Activated CD4-positive, alpha-beta memory T cell treated with anti-CD3 and anti-CD28 coated beads for 36 hours (primary cell): Measurements from ENCODE around the gene HYAL3. TPM values are rescaled to one million over a fixed set of nuclear protein-coding genes. Genes with fewer than 3 reads are reported as not detected.

Source experiments
- CTCF ChIA-PET: fragments of 350-600 bp; sonication (Branson Sonifier 250); formaldehyde crosslinking; loops from one replicate; lab custom pipeline; 2021; ENCODE audit warnings: antibody characterized with exemption, inconsistent platforms; lab: Charles Lee
- POLR2A ChIA-PET: fragments of 350-600 bp; sonication (Branson Sonifier 250); formaldehyde crosslinking; loops from one replicate; lab custom pipeline; 2021; ENCODE audit warnings: antibody characterized with exemption; lab: Charles Lee
- DNase-seq: peaks from one replicate; pipeline ENCODE4 v3.0.0-alpha.2; 2020
- H3K27ac Mint-ChIP-seq: one replicate; pipeline ENCODE4 v1.8.0; 2021; ENCODE audit warnings: mixed read lengths
- H3K27me3 Mint-ChIP-seq: one replicate; pipeline ENCODE4 v1.8.0; 2021; ENCODE audit warnings: mixed read lengths
- H3K36me3 Mint-ChIP-seq: one replicate; pipeline ENCODE4 v1.8.0; 2021; ENCODE audit warnings: mixed read lengths
- H3K4me1 Mint-ChIP-seq: one replicate; pipeline ENCODE4 v1.8.0; 2021; ENCODE audit warnings: low read depth, mixed read lengths
- H3K4me3 Mint-ChIP-seq: one replicate; pipeline ENCODE4 v1.8.0; 2021; ENCODE audit warnings: mild to moderate bottlenecking, mixed read lengths
- H3K9me3 Mint-ChIP-seq: one replicate; pipeline ENCODE4 v1.8.0; 2021; ENCODE audit warnings: mixed read lengths
- intact Hi-C: fragments of 100-400 bp; cut with micrococcal nuclease; formaldehyde crosslinking; loops from one replicate; pipeline ENCODE4 v1.15.1; 2023
- total RNA-seq, 2 experiments: library from RNA; stranded (reverse); gene quantifications; one replicate each; pipeline ENCODE4 v1.2.3, GENCODE V29; 2021

The HYAL3 gene
- 1 to 10 TPM; 2.5 to 4.0 TPM for total RNA-seq

DNA sequence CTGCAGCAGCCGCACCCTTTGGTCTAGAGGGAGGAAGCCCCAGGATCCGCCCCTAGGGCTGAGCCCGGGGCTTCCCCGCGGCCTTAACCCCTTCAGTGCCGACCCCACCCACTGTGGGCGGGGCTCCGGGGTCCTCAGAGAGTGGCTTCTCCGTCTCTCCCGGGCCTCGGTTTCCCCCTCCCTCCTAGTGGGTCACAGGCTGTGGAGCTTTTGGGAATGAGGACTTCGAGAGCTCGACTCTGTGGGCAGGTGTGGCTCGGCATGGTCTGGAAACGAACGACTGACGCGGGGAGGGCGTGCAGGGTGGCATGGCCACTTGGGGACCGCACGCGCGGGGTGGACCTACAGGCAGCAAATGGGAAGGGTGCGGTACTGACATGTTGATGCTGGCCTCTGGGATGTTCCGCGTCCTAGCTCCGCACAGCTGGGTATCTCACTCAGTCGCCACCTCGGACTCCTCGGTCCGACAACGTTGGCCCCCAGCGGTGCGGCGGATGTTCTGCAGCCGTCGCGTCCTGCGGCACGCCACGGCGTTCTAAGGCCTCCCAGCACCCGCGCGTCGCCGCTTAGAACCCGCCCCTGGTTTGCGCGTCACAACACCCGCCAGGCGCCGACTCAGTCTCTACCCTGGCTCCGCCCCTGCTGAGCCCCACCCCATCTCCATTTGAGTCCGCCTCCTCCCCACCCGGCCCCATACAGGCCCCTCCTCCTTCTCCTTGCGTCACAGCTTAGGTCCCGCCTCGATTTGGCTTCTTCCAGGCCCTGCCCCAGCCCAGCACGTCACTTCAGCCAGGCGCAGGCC, at the start of gene HYAL3, which contains the start of gene NAA80:
TSS of gene HYAL3 (minus strand) at position 570 of the 802 bp plus-strand sequence. CDS start 3,803 bp downstream, outside the sequence.
TSS of gene NAA80 (minus strand) at position 570 of the 802 bp plus-strand sequence. CDS start 1,942 bp downstream, outside the sequence.
- no peaks in the 10 kb centered on the region for H3K9me3 Mint-ChIP-seq
- peak; percentile 100 for DNase-seq
- CTCF ChIA-PET = interaction anchor here (0.6 to 3.6 kb wide), 11 partner anchors 22 to 563 kb away, joined by 3 to 30 read pairs (median 5); partner anchors contain the start of genes CYB561D2 and NPRL2
- intact Hi-C loops = loop anchor here (1.0 to 2.0 kb wide), 6 partner anchors 22 to 60 kb away; partner anchors contain the start of genes TMEM115 and TUSC2
- peaks cover 24% of the 10 kb centered on the region for H3K4me1 Mint-ChIP-seq
- peak within 1 kb of the TSS; percentile 95 for H3K27ac Mint-ChIP-seq
- POLR2A ChIA-PET = interaction anchor here (0.6 to 3.5 kb wide), 11 partner anchors 16 to 63 kb away, joined by 3 to 34 read pairs (median 5); partner anchors contain the start of genes CYB561D2, GNAI2, NPRL2 and RASSF1
- H3K27me3 Mint-ChIP-seq = no peaks in the 10 kb centered on the region
- peaks cover 1% of the 10 kb centered on the region for H3K36me3 Mint-ChIP-seq
- H3K4me3 Mint-ChIP-seq = peak within 1 kb of the TSS; percentile 97

GRCh38 chr3:50347187-50347813, 48.1 kb upstream of the HYAL3 start:
- Mint-ChIP-seq H3K4me3 (no peak overlapping the region), H3K9me3 (no peaks in the 10 kb centered on the region), H3K4me1 (peaks cover 51% of the 10 kb centered on the region), H3K36me3 (peaks cover 14% of the 10 kb centered on the region), H3K27ac (peak overlapping the region; percentile 38), H3K27me3 (no peaks in the 10 kb centered on the region)
- POLR2A ChIA-PET = interaction anchor here (1.2 to 5.7 kb wide), 3 partner anchors 9 to 222 kb away, joined by 3 to 93 read pairs (median 4); partner anchors contain the start of genes HEMK1 and RASSF1
- DNase-seq = peak; percentile 83
- intact Hi-C loops = loop anchor here (1.0 kb wide), 1 partner anchor 195 kb away; no protein-coding TSS in a partner anchor
- CTCF ChIA-PET = interaction anchor here (0.7 to 4.9 kb wide), 10 partner anchors 10 to 269 kb away, joined by 3 to 39 read pairs (median 4); partner anchors contain the start of gene TMEM115

DNA sequence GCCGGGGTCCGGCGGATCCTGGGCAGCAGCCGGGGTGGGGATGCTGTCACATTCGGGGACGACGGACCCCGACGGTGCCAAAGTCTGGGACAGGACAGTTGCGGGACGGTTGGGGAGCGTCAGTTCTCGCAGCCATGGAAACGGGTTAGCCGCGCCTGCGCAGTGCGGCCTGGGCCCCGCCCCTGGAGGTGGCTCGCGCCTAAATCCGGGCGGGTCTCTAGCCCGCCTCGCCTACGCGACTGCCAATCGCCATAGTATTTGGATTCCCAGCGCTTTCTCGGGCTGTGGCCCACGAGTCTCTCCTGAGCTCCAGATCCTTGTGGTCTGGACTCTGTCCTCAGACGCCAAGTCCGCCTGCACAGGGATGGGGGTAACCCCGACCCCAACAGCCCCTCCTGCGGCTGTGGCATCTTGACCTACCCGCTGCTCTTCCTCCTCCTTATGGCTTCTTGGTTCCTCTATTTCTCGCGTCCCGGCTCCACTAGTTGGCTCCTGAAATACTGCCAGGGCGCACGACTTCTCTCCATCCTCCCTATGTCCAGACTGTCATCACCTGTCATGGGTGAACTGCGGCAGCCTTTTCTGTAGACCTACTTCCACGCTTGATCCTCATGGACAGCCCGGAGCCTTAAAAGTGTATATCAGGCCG, 46.5 kb upstream of the HYAL3 start, which contains the start of gene ZMYND10:
TSS of gene ZMYND10 (minus strand) at position 147 of the 649 bp plus-strand sequence. CDS start 153 bp downstream, outside the sequence.
- DNase-seq = peak; percentile 85
- H3K27ac Mint-ChIP-seq = no peak within 1 kb of the TSS
- intact Hi-C loops = no loop called here
- CTCF ChIA-PET = interaction anchor here (1.0 to 1.3 kb wide), 2 partner anchors 38 to 197 kb away, joined by 3 to 4 read pairs; no protein-coding TSS in a partner anchor
- H3K4me3 Mint-ChIP-seq = peak within 1 kb of the TSS; percentile 53
- peaks cover 46% of the 10 kb centered on the region for H3K4me1 Mint-ChIP-seq
- no peaks in the 10 kb centered on the region for H3K27me3 Mint-ChIP-seq
- POLR2A ChIA-PET = interaction anchor here (1.0 to 5.7 kb wide), 2 partner anchors 7 to 227 kb away, joined by 3 to 93 read pairs; partner anchors contain the start of gene RASSF1
- peaks cover 14% of the 10 kb centered on the region for H3K36me3 Mint-ChIP-seq
- no peaks in the 10 kb centered on the region for H3K9me3 Mint-ChIP-seq

DNA sequence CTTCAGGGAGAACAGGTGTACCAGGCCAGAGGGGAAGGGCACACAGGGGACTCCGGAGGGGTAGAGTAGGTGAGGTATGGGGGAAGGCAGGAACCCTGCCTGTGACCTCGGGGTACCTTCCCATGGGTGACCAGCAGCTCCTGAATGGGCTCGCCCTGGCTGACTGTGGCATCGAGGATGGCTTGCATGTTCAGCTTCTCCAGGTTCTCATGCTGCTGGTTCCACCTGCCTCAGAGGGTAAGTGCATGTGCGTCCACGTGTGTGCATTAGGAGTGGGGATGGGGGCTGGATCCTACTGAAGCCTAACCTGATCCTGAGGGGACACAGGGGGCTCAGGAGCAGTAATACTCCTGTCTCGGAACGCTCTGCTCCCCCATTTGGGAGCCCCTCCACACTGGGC, 45.8 kb upstream of the HYAL3 start:
- Mint-ChIP-seq H3K4me3 (no peak overlapping the region), H3K36me3 (peaks cover 15% of the 10 kb centered on the region), H3K9me3 (no peaks in the 10 kb centered on the region), H3K27me3 (no peaks in the 10 kb centered on the region), H3K4me1 (peaks cover 41% of the 10 kb centered on the region), H3K27ac (no peak overlapping the region)
- intact Hi-C loops = no loop called here
- ChIA-PET POLR2A (no interaction called here), CTCF (interaction anchor here (1.0 to 1.1 kb wide), 2 partner anchors 12 to 197 kb away, joined by 3 to 4 read pairs; no protein-coding TSS in a partner anchor)
- no peak for DNase-seq

DNA sequence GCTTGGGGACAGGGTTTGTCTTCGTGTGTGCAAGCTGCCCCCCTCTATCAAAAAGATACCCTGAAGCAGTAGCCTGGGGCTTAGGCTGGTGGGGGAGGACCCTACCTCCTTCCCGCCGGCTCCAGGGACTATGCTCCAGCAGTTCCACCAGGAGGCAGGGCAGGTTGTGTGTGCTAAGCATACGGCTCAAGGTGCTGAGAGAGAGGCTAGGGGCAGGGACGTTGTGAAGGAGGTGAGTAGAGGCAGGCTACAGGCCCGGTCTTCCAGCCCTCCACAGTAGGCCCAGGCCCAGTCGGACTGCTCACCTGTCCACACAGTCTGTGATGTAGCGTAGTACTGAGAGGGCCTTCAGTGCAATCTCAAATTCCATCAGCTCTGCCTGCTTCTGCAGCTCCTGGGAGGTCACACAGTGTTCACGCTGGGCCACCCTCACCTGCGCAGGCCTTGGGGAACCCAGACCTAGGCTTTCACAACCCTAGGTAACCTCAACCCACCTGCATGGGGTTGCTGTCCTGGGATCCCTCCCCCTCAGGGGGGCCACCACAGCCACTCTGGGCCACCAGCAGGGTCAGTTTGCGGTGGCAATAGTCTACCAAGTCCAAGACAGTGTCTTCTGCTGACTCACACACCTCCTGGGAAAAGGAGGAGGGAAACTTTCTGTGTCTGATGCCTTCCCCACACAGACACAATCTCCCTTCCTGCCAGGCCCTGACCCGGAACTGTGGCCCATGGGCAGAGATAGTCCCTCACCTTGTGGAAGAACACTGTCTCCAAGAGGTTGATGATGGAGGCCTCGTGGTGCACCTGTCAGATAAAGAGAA, 43.8 kb upstream of the HYAL3 start:
- intact Hi-C loops = loop anchor here (5.0 kb wide), 1 partner anchor 259 kb away; no protein-coding TSS in a partner anchor
- DNase-seq = no peak
- Mint-ChIP-seq H3K4me3 (no peak overlapping the region), H3K4me1 (peaks cover 34% of the 10 kb centered on the region), H3K27ac (no peak overlapping the region), H3K36me3 (peaks cover 23% of the 10 kb centered on the region), H3K27me3 (no peaks in the 10 kb centered on the region), H3K9me3 (no peaks in the 10 kb centered on the region)
- ChIA-PET POLR2A (no interaction called here), CTCF (interaction anchor here (1.1 to 1.4 kb wide), 2 partner anchors 11 to 21 kb away, joined by 4 to 5 read pairs; no protein-coding TSS in a partner anchor)

DNA sequence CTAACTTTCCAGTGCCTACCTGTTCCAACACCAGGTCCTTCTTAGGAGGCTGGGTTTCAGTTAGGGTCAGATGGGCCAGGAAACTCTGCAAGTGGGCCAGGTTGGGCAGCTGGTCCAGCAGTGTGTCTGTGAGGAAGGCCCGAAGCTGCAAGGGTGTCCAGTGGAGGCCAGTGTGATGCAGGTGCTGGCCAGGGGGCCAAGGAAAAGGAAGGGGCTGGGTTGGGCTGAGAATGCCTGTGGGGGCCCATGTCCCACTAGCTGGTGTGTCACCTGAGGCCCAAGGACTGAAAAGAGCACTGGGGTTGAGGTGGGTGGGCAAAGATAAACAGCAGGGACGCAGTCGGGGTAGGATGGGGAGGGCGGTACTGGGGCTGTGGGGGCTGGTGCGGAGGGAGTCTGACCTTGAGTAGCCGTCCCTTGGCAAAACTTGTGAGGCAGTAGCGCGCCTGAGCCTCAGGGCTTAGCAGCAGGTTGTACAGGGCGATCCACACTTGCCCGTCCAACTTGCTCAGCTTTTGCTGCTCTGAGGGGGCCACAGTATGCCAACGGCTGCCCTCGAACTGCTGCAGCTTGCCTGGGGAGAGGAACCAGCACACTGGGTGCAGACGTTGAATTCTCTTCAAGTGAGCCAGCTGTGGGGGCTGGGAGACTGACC, 42.9 kb upstream of the HYAL3 start:
- DNase-seq = no peak
- intact Hi-C loops = loop anchor here (5.0 kb wide), 1 partner anchor 260 kb away; no protein-coding TSS in a partner anchor
- H3K4me1 Mint-ChIP-seq = peaks cover 27% of the 10 kb centered on the region
- CTCF ChIA-PET = interaction anchor here (1.1 kb wide), 1 partner anchor 21 kb away, joined by 5 read pairs; no protein-coding TSS in a partner anchor
- POLR2A ChIA-PET = interaction anchor here (0.8 kb wide), 1 partner anchor 9 kb away, joined by 3 read pairs; the partner anchor contains the start of genes CYB561D2 and NPRL2
- no peaks in the 10 kb centered on the region for H3K27me3 Mint-ChIP-seq
- H3K4me3 Mint-ChIP-seq = peak overlapping the region; percentile 97
- H3K9me3 Mint-ChIP-seq = no peaks in the 10 kb centered on the region
- H3K27ac Mint-ChIP-seq = no peak overlapping the region
- H3K36me3 Mint-ChIP-seq = peaks cover 22% of the 10 kb centered on the region

- peak; percentile 31 for DNase-seq
- Mint-ChIP-seq H3K27me3 (no peaks in the 10 kb centered on the region), H3K27ac (peak overlapping the region; percentile 92), H3K9me3 (no peaks in the 10 kb centered on the region), H3K4me3 (peak overlapping the region; percentile 97), H3K36me3 (peaks cover 24% of the 10 kb centered on the region), H3K4me1 (peaks cover 27% of the 10 kb centered on the region)
- ChIA-PET POLR2A (interaction anchor here (0.6 to 6.5 kb wide), 6 partner anchors 7 to 264 kb away, joined by 3 to 93 read pairs (median 6); partner anchors contain the start of genes CYB561D2, HYAL3, NAA80 and NPRL2), CTCF (interaction anchor here (0.9 to 1.7 kb wide), 3 partner anchors 12 to 49 kb away, joined by 3 to 7 read pairs (median 4); partner anchors contain the start of gene IFRD2)
- intact Hi-C loops = loop anchor here (5.0 kb wide), 1 partner anchor 261 kb away; no protein-coding TSS in a partner anchor
Observed at GRCh38 chr3:50341537-50341936, 42.3 kb upstream of the HYAL3 start.

DNA sequence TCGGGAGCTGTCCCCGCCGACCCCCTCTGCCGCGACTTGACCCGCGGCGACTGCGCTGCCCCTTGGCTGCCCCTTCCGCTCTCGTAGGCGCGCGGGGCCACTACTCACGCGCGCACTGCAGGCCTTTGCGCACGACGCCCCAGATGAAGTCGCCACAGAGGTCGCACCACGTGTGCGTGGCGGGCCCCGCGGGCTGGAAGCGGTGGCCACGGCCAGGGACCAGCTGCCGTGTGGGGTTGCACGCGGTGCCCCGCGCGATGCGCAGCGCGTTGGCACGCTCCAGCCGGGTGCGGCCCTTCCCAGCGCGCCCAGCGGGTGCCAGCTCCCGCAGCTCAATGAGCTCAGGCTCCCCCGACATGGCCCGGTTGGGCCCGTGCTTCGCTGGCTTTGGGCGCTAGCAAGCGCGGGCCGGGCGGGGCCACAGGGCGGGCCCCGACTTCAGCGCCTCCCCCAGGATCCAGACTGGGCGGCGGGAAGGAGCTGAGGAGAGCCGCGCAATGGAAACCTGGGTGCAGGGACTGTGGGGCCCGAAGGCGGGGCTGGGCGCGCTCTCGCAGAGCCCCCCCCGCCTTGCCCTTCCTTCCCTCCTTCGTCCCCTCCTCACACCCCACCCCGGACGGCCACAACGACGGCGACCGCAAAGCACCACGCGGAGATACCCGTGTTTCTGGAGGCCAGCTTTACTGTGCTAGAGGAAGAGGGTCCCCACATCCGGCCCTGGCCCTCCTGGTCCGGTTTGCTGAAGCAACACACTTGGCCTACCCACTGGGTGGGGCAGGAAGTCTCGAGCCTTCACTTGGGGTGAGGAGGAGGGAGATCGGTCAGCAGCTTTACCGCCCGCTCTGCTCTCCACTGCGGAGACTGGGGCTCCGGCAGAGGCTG, 41.5 kb upstream of the HYAL3 start, which contains the start of gene RASSF1:
TSS of gene RASSF1 (minus strand) at position 389 of the 882 bp plus-strand sequence. CDS start at position 358, 31 bp downstream.
- ChIA-PET POLR2A (interaction anchor here (0.6 to 6.5 kb wide), 10 partner anchors 8 to 1716 kb away, joined by 3 to 93 read pairs (median 6); partner anchors contain the start of genes CYB561D2, DUSP7, HYAL3 and NAA80), CTCF (interaction anchor here (0.9 to 1.7 kb wide), 5 partner anchors 8 to 48 kb away, joined by 3 to 7 read pairs (median 4); partner anchors contain the start of genes CYB561D2, IFRD2 and NPRL2)
- DNase-seq = peak; percentile 83
- peaks cover 31% of the 10 kb centered on the region for H3K36me3 Mint-ChIP-seq
- no peaks in the 10 kb centered on the region for H3K9me3 Mint-ChIP-seq
- intact Hi-C loops = loop anchor here (5.0 kb wide), 1 partner anchor 262 kb away; no protein-coding TSS in a partner anchor
- H3K27ac Mint-ChIP-seq = peak within 1 kb of the TSS; percentile 92
- peak within 1 kb of the TSS; percentile 97 for H3K4me3 Mint-ChIP-seq
- peaks cover 30% of the 10 kb centered on the region for H3K4me1 Mint-ChIP-seq
- no peaks in the 10 kb centered on the region for H3K27me3 Mint-ChIP-seq

DNA sequence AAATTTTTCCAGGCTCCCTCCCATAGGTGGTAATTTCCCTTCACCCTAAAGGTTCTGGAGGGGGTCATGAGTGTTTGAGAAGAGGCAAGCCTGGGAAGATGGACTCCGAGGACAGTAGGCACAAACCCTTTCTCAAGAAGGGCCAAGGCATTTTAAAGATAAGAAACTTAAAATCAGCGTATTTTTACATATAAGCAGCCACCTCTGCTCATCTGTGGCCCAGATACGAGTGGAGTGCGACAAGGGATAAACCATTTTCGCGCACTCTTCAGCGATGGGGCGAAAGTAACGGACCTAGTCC, 40.9 kb upstream of the HYAL3 start:
- H3K27ac Mint-ChIP-seq = peak overlapping the region; percentile 92
- H3K9me3 Mint-ChIP-seq = no peaks in the 10 kb centered on the region
- no peaks in the 10 kb centered on the region for H3K27me3 Mint-ChIP-seq
- ChIA-PET POLR2A (interaction anchor here (0.7 to 6.5 kb wide), 7 partner anchors 9 to 1717 kb away, joined by 3 to 93 read pairs (median 7); partner anchors contain the start of genes CYB561D2, DUSP7, HYAL3 and NAA80), CTCF (interaction anchor here (0.9 to 1.7 kb wide), 4 partner anchors 9 to 14 kb away, joined by 3 to 7 read pairs (median 4); partner anchors contain the start of genes CYB561D2 and NPRL2)
- intact Hi-C loops = loop anchor here (5.0 kb wide), 1 partner anchor 262 kb away; no protein-coding TSS in a partner anchor
- H3K4me1 Mint-ChIP-seq = peaks cover 36% of the 10 kb centered on the region
- no peak for DNase-seq
- H3K4me3 Mint-ChIP-seq = peak overlapping the region; percentile 97
- H3K36me3 Mint-ChIP-seq = peaks cover 36% of the 10 kb centered on the region
